GM23338 (cell line): ENCODE data around the gene AJUBA.

Source experiments
- CTCF ChIP-seq, 2 experiments: fragments of 200-600 bp in 1 of 2; sonication (generic) in 1 of 2; conservative IDR thresholded peaks; 2 replicates each; pipeline versions ENCODE4 v1.5.1 to v1.6.1; 2016 to 2017; ENCODE audit warnings: antibody characterized with exemption in 2 of 2, low read depth in 2 of 2, mild to moderate bottlenecking in 2 of 2, moderate library complexity in 1 of 2
- ETS1 ChIP-seq: IDR thresholded peaks from 2 replicates; pipeline ENCODE4 v1.6.1; 2016; ENCODE audit warnings: antibody characterized with exemption
- EZH2 ChIP-seq: fragments of 200-600 bp; sonication (generic); IDR thresholded peaks from one replicate; pipeline ENCODE4 v1.8.0; 2017; ENCODE audit warnings: antibody characterized with exemption, mild to moderate bottlenecking, low read depth; ENCODE audit not compliant: unreplicated experiment
- POLR2AphosphoS5 ChIP-seq: IDR thresholded peaks from 2 replicates; pipeline ENCODE4 v1.6.1; 2016; ENCODE audit warnings: antibody characterized with exemption, low read depth
- TF ChIP-seq, protein P1 (sequence below): IDR thresholded peaks from one replicate; pipeline ENCODE4 v1.6.1; 2018; ENCODE audit warnings: antibody characterized with exemption; ENCODE audit not compliant: unreplicated experiment

- TF ChIP-seq CTCF (conservative IDR thresholded peaks at IDR 0.05; ENCODE audit: low read depth in 2 of 2) (no peak), POLR2AphosphoS5 (peak; percentile 96), EZH2 (no peak), ETS1 (no peak)
- TF ChIP-seq, protein P1, sequence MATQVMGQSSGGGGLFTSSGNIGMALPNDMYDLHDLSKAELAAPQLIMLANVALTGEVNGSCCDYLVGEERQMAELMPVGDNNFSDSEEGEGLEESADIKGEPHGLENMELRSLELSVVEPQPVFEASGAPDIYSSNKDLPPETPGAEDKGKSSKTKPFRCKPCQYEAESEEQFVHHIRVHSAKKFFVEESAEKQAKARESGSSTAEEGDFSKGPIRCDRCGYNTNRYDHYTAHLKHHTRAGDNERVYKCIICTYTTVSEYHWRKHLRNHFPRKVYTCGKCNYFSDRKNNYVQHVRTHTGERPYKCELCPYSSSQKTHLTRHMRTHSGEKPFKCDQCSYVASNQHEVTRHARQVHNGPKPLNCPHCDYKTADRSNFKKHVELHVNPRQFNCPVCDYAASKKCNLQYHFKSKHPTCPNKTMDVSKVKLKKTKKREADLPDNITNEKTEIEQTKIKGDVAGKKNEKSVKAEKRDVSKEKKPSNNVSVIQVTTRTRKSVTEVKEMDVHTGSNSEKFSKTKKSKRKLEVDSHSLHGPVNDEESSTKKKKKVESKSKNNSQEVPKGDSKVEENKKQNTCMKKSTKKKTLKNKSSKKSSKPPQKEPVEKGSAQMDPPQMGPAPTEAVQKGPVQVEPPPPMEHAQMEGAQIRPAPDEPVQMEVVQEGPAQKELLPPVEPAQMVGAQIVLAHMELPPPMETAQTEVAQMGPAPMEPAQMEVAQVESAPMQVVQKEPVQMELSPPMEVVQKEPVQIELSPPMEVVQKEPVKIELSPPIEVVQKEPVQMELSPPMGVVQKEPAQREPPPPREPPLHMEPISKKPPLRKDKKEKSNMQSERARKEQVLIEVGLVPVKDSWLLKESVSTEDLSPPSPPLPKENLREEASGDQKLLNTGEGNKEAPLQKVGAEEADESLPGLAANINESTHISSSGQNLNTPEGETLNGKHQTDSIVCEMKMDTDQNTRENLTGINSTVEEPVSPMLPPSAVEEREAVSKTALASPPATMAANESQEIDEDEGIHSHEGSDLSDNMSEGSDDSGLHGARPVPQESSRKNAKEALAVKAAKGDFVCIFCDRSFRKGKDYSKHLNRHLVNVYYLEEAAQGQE, result no peak
Observed at GRCh38 chr14:22929104-22929960, 53.0 kb downstream of the AJUBA start, which contains the start of gene PRMT5.
